Measurements from ENCODE around the gene MYBPC3. TPM values are rescaled to one million over a fixed set of nuclear protein-coding genes. Genes with fewer than 3 reads are reported as not detected.

The MYBPC3 gene
- total and polyA plus RNA-seq, 2 donors, result 0.03 TPM; not detected in 1

DNA sequence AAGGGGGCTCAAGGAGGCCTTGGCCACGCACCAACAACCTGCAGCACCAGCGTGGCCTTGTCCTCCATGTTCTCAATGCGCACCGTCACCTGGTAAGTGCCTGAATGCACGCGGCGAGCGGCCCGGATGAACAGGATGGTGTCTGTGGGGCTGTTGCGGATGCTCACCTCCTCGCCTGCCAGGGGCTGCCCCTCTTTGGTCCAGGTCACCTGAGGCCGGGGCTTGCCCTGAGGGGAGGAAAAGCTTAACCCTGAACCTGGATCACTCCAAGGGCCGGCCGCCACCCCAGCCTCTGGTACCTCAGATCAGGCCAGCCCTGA is 19.0 kb downstream of the MYBPC3 start:
- 93% methylated on average over 14 of the region's 14 CpGs for WGBS
- no peak overlapping the region for H3K27ac ChIP-seq (ENCODE audit: low read depth)
- H3K4me3 ChIP-seq (ENCODE audit: low read depth, low read length), result no peak overlapping the region
- no peak for DNase-seq (ENCODE audit: extremely low spot score)
- H3K36me3 ChIP-seq (ENCODE audit: insufficient read depth), result no peaks in the 10 kb centered on the region
- no peaks in the 10 kb centered on the region for H3K4me1 ChIP-seq (ENCODE audit: insufficient read depth)

DNA sequence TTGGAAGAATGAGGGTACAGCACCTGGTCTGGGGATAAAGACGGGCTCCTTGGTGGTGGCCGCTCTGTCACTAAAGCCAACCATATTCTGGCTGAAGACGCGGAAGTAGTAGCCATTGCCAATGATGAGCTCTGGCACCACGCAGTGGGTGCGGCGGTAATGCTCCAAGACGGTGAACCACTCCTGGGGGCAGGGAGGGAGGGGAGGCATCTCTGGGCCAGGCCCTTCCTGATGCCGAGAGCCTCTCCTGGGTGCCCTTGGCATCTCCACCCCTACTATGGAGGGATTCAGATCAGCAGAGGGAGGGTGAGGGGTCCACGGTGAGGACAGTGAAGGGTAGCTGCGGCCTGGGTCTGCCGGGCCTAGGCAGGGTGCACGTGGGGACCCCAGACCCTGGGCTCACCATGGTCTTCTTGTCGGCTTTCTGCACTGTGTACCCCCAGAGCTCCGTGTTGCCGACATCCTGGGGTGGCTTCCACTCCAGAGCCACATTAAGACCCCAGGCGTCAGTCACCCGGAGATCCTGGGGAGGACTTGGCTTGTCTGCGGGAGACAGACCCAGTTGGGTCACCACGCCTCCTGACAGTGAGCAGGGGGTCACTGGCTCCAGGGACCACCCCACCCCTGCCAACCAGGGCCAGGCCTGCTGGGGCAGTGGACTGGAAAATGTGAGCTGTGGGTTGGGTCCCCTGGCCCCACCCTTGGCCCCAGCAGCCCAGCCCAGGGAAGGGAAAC is 19.5 kb downstream of the MYBPC3 start:
- H3K4me1 ChIP-seq (ENCODE audit: insufficient read depth), result no peaks in the 10 kb centered on the region
- DNase-seq (ENCODE audit: extremely low spot score), result no peak
- no peaks in the 10 kb centered on the region for H3K36me3 ChIP-seq (ENCODE audit: insufficient read depth)
- H3K4me3 ChIP-seq (ENCODE audit: low read depth, low read length), result no peak overlapping the region
- 92% methylated on average over 20 of the region's 20 CpGs for WGBS
- H3K27ac ChIP-seq (ENCODE audit: low read depth), result no peak overlapping the region

DNA sequence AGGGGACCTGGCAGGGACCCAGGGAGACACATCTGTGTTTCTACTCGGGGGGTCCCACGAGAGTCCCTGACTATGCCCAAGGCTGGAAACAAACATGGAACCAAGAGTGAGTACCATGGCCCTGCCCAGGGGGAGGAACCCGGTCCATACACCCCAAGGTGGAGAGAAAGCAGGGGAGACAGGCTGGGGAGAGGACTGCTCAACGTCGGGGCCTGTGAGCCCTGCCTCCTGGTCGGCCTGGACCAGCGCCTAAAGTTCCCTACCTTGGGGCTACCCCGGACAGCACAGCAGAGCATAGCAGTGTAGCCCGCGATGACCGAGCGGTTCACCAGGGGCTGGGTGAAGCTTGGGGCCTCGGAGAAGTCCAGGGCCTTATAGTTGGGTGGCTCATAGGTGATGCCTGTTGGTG is 20.2 kb downstream of the MYBPC3 start:
- 78% methylated on average over 13 of the region's 13 CpGs for WGBS
- no peaks in the 10 kb centered on the region for H3K4me1 ChIP-seq (ENCODE audit: insufficient read depth)
- H3K27ac ChIP-seq (ENCODE audit: low read depth), result no peak overlapping the region
- no peaks in the 10 kb centered on the region for H3K36me3 ChIP-seq (ENCODE audit: insufficient read depth)
- DNase-seq (ENCODE audit: extremely low spot score), result no peak
- H3K4me3 ChIP-seq (ENCODE audit: low read depth, low read length), result no peak overlapping the region

DNA sequence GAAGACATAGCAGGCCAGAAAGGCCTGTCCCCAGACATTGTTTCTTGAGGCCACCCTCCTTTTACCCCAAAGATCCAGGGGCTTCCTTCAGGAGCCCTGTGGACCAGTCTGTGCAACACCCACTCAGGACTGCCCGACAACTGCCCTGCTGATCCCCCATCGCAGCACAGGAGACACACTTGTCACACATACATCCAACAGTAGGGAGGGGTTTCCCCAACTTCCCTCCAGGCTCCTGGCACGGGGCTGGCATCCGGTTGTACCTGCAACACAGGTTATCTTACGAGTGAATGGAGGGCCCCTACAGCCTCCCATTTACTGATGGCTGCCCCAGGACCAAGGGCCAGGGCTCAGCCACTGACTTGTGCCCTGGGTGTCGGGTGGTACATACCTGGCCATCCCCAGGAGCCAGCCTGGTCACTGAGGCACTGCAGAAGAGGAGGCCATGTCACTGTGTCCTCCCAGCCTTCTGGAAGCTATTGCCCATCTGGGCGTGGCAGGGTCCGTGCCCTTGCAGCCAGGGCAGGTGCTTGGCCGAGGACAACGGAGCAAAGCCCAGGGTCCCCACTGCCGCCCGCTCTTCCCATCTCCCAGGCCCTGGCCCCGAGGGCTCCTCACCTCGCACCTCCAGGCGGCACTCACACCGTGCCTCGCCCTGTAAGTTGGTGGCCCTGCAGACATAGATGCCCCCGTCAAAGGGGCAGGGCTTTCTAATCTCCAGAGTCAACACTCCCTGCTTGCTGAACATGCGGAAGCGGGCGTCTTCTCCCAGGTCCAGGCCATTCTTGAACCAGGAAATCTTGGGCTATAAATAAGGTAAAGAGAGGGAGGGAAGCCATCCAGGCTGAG is 20.8 kb downstream of the MYBPC3 start:
- no peak for DNase-seq (ENCODE audit: extremely low spot score)
- Histone ChIP-seq H3K4me3 (ENCODE audit: low read depth, low read length) (no peak overlapping the region), H3K36me3 (ENCODE audit: insufficient read depth) (peaks cover 4% of the 10 kb centered on the region), H3K4me1 (ENCODE audit: insufficient read depth) (no peaks in the 10 kb centered on the region), H3K27ac (ENCODE audit: low read depth) (no peak overlapping the region)
- 82% methylated on average over 21 of the region's 21 CpGs for WGBS

DNA sequence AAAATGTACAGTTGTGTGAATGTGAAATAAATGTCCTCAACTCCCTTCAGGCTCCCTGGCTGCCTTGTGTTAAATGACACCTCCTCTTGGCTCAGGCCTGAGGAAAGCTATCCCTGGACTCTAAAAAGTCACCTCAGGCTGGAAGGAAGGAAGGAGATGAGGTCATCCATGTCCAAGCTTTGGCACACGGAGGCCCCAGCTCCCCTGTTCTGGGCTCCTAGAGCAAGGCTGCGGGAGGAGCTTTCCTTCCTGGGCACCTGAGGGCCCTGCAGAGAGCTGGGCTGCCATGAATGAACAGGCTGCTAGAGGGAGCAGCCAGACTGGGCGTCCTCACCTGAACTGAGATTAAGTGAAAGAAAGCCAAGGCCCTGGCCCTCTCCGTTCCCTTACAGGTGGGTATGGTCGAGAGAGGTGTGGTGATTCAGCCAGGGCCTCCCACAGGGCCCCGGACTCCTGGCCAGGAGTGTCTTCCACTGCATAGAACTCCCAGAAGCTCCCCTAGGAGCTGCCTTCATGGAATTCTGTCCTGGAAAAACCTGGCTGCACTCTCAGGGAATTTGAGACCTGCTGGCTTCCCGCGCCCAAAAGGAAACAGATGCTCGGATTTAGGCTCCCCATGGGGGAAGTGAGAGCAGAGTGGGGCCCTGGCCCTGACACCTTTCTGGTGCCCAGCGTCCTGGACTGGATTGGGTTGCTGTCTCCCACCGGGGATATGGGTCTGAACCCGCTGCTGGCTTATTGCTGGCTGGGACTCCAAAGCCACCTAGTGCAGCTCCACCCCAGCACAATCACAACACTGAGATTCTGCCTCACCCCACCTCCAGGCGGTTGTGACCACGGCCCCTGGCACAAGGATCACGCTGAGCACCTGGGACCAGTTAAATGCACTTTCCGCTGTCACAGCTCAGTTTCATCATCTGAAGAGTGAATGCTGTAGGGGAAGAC is 22.2 kb downstream of the MYBPC3 start:
- no peak for DNase-seq (ENCODE audit: extremely low spot score)
- Histone ChIP-seq H3K4me3 (ENCODE audit: low read depth, low read length) (no peak overlapping the region), H3K27ac (ENCODE audit: low read depth) (no peak overlapping the region), H3K36me3 (ENCODE audit: insufficient read depth) (peaks cover 5% of the 10 kb centered on the region), H3K4me1 (ENCODE audit: insufficient read depth) (peaks cover 1% of the 10 kb centered on the region)
- WGBS, result 60% methylated on average over 16 of the region's 16 CpGs

DNA sequence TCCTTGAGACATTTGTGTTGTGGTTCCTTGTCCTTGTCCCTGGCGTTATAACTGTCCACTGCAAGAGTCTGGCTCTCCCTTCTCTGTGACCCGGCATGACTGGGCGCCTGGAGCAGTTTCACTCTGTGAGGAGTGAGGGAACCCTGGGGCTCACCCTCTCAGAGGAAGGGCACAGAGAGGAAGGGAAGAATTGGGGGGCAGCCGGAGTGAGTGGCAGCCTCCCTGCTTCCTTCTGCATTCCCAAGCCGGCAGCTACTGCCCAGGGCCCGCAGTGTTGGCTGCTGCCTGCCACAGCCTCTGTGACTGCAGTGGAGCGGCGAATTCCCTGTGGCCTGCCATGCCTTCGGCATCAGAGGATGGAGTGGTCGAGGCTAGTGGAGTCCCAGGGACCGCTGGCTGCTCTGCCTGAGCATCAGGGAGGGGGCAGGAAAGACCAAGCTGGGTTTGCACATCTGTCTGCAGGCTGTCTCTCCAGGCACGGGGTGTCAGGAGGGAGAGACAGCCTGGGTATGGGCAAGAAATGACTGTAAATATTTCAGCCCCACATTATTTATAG is 23.0 kb downstream of the MYBPC3 start:
- H3K36me3 ChIP-seq (ENCODE audit: insufficient read depth), result peaks cover 7% of the 10 kb centered on the region
- DNase-seq (ENCODE audit: extremely low spot score), result no peak
- no peak overlapping the region for H3K27ac ChIP-seq (ENCODE audit: low read depth)
- peaks cover 1% of the 10 kb centered on the region for H3K4me1 ChIP-seq (ENCODE audit: insufficient read depth)
- WGBS, result 77% methylated on average over 12 of the region's 12 CpGs
- H3K4me3 ChIP-seq (ENCODE audit: low read depth, low read length), result no peak overlapping the region

DNA sequence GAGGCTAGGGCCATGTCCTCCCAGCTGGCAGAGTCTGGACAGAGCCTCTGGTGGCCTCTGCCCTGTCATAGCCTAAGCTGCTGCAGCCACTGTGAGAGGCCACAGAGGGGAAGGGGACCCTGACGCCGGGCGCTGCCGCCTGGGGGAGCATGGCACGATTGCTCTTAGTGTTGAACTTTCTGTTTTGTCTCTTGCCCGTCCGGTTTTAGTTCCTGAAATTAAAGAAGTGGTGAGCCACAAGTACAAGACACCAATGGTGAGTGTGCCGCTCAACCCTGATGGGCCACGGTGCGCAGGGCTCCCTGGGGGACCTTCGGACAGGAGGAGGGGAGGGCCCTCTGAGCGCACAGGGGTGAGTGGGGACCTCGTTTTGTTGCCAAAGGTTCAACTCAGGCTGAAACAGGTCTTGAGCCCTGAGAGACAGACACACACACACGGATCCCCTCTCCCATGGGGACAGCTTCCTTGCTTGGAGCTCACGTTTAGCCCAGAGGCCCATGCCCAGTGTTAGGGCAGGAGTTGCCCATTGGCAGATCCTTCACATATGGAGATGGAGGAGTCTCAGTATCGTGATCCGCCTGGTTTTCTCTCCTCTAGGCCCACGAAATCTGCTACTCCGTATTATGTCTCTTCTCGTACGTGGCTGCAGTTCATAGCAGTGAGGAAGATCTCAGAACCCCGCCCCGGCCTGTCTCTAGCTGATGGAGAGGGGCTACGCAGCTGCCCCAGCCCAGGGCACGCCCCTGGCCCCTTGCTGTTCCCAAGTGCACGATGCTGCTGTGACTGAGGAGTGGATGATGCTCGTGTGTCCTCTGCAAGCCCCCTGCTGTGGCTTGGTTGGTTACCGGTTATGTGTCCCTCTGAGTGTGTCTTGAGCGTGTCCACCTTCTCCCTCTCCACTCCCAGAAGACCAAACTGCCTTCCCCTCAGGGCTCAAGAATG is 23.8 kb downstream of the MYBPC3 start:
- H3K27ac ChIP-seq (ENCODE audit: low read depth), result no peak overlapping the region
- H3K36me3 ChIP-seq (ENCODE audit: insufficient read depth), result peaks cover 7% of the 10 kb centered on the region
- no peak overlapping the region for H3K4me3 ChIP-seq (ENCODE audit: low read depth, low read length)
- 88% methylated on average over 29 of the region's 29 CpGs for WGBS
- no peak for DNase-seq (ENCODE audit: extremely low spot score)
- H3K4me1 ChIP-seq (ENCODE audit: insufficient read depth), result peaks cover 1% of the 10 kb centered on the region

DNA sequence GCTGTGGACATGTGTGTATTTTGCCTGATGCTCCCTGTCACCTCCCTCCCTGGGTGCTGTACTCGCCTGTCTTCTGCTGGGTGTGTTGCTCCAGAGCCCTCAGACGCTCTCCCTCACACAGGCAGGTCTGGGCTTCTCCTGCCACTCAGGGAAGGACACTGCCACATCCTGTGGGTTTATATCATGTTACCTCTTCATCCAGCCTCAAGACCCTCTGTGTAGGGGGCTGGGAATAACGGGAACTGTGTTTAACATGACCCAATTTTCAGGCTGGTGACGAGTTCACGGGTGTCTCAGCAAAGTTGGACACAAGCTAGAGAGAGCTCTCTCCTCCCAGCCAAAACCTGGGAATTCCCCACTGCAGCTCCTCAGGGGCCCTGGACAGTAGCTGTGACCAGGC is 24.6 kb downstream of the MYBPC3 start:
- H3K4me3 ChIP-seq (ENCODE audit: low read depth, low read length), result no peak overlapping the region
- peaks cover 1% of the 10 kb centered on the region for H3K4me1 ChIP-seq (ENCODE audit: insufficient read depth)
- peaks cover 7% of the 10 kb centered on the region for H3K36me3 ChIP-seq (ENCODE audit: insufficient read depth)
- no peak overlapping the region for H3K27ac ChIP-seq (ENCODE audit: low read depth)
- DNase-seq (ENCODE audit: extremely low spot score), result no peak
- WGBS, result 87% methylated on average over 5 of the region's 5 CpGs

DNA sequence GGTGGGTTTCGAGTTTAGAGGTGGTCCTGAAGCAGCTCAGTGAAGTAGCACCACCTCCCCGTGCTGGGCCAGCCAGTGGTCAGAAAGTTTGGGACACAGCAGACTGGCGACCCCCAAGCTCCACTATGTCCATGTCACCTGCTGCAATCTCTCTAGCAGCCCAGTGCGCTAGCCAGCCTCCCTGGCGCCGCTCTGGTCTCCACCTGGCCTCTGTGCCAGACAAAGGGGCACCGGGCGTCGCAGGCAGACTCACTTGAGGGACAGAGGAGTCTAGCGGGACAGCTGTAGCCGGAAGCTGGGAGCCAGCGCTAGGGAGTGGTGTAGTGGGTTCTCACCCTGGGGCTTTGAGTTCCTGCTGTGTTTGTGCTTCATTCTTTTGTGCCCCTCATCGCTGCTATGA is 25.5 kb downstream of the MYBPC3 start:
- Histone ChIP-seq H3K27ac (ENCODE audit: low read depth) (no peak overlapping the region), H3K4me1 (ENCODE audit: insufficient read depth) (peaks cover 1% of the 10 kb centered on the region), H3K4me3 (ENCODE audit: low read depth, low read length) (no peak overlapping the region), H3K36me3 (ENCODE audit: insufficient read depth) (peaks cover 7% of the 10 kb centered on the region)
- 91% methylated on average over 13 of the region's 13 CpGs for WGBS
- no peak for DNase-seq (ENCODE audit: extremely low spot score)

DNA sequence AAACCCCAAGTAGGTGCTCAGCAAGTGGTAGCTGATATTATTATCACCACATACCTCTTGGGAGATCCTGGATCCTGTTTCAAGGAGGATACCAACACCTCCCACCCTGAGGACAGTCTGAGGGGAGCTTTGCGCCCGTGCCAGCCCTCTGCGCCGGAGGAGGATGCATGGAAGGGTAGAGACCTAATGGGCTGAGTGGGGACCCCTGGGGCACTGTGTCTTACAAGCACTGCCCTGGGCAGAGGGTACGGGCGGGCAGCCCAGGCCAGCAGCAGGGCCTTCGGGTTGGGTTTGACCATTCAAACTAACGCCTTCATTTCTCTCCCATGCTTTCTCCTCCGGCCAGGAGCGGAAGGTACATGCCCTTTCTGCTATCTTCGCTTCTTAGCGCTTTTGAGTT is 26.3 kb downstream of the MYBPC3 start:
- DNase-seq (ENCODE audit: extremely low spot score), result no peak
- Histone ChIP-seq H3K4me1 (ENCODE audit: insufficient read depth) (peaks cover 1% of the 10 kb centered on the region), H3K27ac (ENCODE audit: low read depth) (no peak overlapping the region), H3K36me3 (ENCODE audit: insufficient read depth) (peaks cover 7% of the 10 kb centered on the region), H3K4me3 (ENCODE audit: low read depth, low read length) (no peak overlapping the region)
- 96% methylated on average over 12 of the region's 12 CpGs for WGBS

DNA sequence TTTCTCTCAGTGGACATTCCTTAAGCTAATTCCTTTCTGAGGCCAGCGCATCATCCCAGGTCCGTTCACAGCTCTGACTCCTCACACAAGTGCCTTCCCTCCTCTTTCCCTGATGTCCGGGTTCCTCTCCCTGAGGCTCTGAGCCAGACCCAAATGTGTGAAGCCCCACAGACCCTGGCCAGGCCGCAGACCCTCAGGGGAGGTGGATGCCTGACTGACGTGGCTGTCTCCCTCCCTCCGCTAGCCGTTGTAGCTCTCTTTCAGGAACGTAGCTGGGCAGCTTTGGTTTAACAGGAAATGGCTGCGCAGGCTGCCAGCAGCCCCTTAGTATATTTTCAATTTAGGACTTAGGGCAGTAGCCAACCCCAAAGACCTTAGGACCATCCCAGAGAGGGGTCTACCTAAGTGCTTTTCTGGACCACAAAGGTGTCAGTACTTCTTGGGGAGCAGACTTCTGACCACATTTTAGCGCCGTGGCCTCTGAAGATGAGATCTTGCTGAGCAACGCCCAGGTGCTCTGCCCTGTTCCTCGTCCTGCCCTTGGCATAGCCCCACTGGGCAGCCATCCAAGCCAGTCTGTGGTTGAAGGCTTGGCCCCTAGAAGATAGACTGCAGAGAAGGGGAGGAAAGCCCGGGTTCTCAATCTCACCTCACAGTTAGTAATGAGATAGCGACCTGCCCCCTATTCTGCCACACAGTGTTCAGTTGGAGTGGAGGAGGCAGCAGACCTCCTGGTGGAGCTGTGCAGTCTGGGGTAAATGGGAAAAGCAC is 27.0 kb downstream of the MYBPC3 start:
- DNase-seq (ENCODE audit: extremely low spot score), result no peak
- 73% methylated on average over 15 of the region's 15 CpGs for WGBS
- H3K36me3 ChIP-seq (ENCODE audit: insufficient read depth), result peaks cover 7% of the 10 kb centered on the region

DNA sequence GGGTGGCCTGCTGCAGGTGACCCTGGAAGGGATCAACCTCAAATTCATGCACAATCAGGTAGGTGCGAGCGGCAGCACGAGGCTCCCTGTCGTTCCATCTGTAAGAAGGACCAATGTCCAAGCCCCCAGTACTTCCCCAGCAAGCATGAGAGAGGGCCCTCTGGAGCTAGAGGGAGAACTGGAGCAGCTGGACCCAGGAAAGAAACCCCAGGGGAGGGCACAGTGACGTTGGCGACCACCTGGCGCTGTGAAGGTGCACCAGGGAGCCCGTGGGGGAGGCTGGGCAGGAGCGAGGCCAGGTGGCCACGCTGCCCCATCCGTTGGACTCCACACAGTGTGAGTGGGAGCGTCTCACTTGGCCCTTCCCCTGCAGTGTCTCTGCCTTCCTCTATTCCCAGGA is 28.0 kb downstream of the MYBPC3 start:
- H3K4me3 ChIP-seq (ENCODE audit: low read depth, low read length), result no peak overlapping the region
- 92% methylated on average over 12 of the region's 12 CpGs for WGBS
- H3K27ac ChIP-seq (ENCODE audit: low read depth), result no peak overlapping the region
- DNase-seq (ENCODE audit: extremely low spot score), result no peak
- peaks cover 7% of the 10 kb centered on the region for H3K36me3 ChIP-seq (ENCODE audit: insufficient read depth)
- peaks cover 1% of the 10 kb centered on the region for H3K4me1 ChIP-seq (ENCODE audit: insufficient read depth)

More for the DNA sequence above, 27.0 kb downstream of the MYBPC3 start:
- no peak overlapping the region for H3K27ac ChIP-seq (ENCODE audit: low read depth)
- H3K4me3 ChIP-seq (ENCODE audit: low read depth, low read length), result no peak overlapping the region
- peaks cover 1% of the 10 kb centered on the region for H3K4me1 ChIP-seq (ENCODE audit: insufficient read depth)
